AG04449 (cell line): ENCODE measurements around the gene PHLDA3.

Experiments used
- CTCF ChIA-PET: fragments of 350-600 bp; formaldehyde crosslinking; extraction: SDS; loops from one replicate; lab custom pipeline; 2021; ENCODE audit warnings: antibody characterized with exemption; lab: Yijun Ruan, JAX
- POLR2A ChIA-PET: fragments of 400-600, 350-600 bp; formaldehyde crosslinking; extraction: SDS; loops from one replicate; lab custom pipeline; 2020; ENCODE audit warnings: antibody characterized with exemption, inconsistent platforms; lab: Yijun Ruan, JAX
- DNase-seq: peaks from one replicate; pipeline ENCODE4 v3.0.0-alpha.2; 2010; ENCODE audit warnings: low read depth, low spot score
- H3K4me3 ChIP-seq: 2 replicates; pipeline ENCODE4 v1.5.1; 2011; ENCODE audit warnings: low read depth, mild to moderate bottlenecking, control low read depth, low read length
- CTCF ChIP-seq: IDR thresholded peaks from one replicate; pipeline ENCODE4 v1.5.1; 2011; ENCODE audit warnings: mild to moderate bottlenecking, moderate library complexity, low read length, control low read depth, inconsistent platforms; ENCODE audit not compliant: insufficient read depth; ENCODE audit errors: missing control alignments

Gene PHLDA3

GRCh38 chr1:201468844-201469644 lies at the start of gene PHLDA3:
Gene PHLDA3 (minus strand): TSS chr1:201469188. CDS start chr1:201468786, 402 bp downstream.
- POLR2A ChIA-PET: interaction anchor here (0.6 to 2.4 kb wide), 24 partner anchors 8 to 71 kb away, joined by 3 to 25 read pairs (median 4); partner anchors contain the start of gene CSRP1
- CTCF ChIA-PET: interaction anchor here (0.7 to 11.3 kb wide), 13 partner anchors 9 to 123 kb away, joined by 3 to 119 read pairs (median 4); no protein-coding TSS in a partner anchor
- no peak for DNase-seq
- TF ChIP-seq CTCF: no peak
- H3K4me3 ChIP-seq: peak within 1 kb of the TSS; percentile 97

- ChIA-PET CTCF (interaction anchor here (9.7 to 30.7 kb wide), 4 partner anchors 16 to 83 kb away, joined by 170 to 1139 read pairs (median 276); partner anchors contain the start of genes CSRP1 and NAV1), POLR2A (no interaction called here)
- no peak for TF ChIP-seq CTCF
- DNase-seq: no peak
- H3K4me3 ChIP-seq: no peak overlapping the region
Measured at GRCh38 chr1:201518071-201518470, 49.1 kb upstream of the PHLDA3 start.

- DNase-seq: no peak
- POLR2A ChIA-PET: no interaction called here
Measured at GRCh38 chr1:201517631-201518030, 48.6 kb upstream of the PHLDA3 start.

GRCh38 chr1:201516511-201517127 lies 47.6 kb upstream of the PHLDA3 start:
- no peak for TF ChIP-seq CTCF
- no peak for DNase-seq
- no peak overlapping the region for H3K4me3 ChIP-seq
- CTCF ChIA-PET: interaction anchor here (0.8 to 30.7 kb wide), 9 partner anchors 9 to 305 kb away, joined by 3 to 1139 read pairs (median 7); partner anchors contain the start of genes CSRP1 and NAV1
- POLR2A ChIA-PET: interaction anchor here (0.7 to 1.6 kb wide), 2 partner anchors 9 to 48 kb away, joined by 3 read pairs; partner anchors contain the start of genes CSRP1 and PHLDA3

More at GRCh38 chr1:201517631-201518030, 48.6 kb upstream of the PHLDA3 start:
- no peak for TF ChIP-seq CTCF
- H3K4me3 ChIP-seq: no peak overlapping the region
- CTCF ChIA-PET: interaction anchor here (1.4 to 30.7 kb wide), 5 partner anchors 9 to 83 kb away, joined by 3 to 1139 read pairs (median 248); partner anchors contain the start of genes CSRP1 and NAV1

GRCh38 chr1:201515895-201516294 lies 46.9 kb upstream of the PHLDA3 start:
- no peak for DNase-seq
- CTCF ChIA-PET: interaction anchor here (0.8 to 30.7 kb wide), 10 partner anchors 9 to 306 kb away, joined by 3 to 1139 read pairs (median 63); partner anchors contain the start of genes CSRP1, NAV1 and PHLDA3
- H3K4me3 ChIP-seq: no peak overlapping the region
- no peak for TF ChIP-seq CTCF
- POLR2A ChIA-PET: interaction anchor here (0.7 to 1.6 kb wide), 2 partner anchors 9 to 47 kb away, joined by 3 read pairs; partner anchors contain the start of genes CSRP1 and PHLDA3
